ENCODE data around the gene PPP2R1A.
"Not testable (repeated sequence)": the region's sequence is repeated elsewhere in the genome, so short reads cannot be mapped to it uniquely, and the experiment has no call there.

PPP2R1A gene

GRCh38 chr19:52248241-52248640, 58.4 kb downstream of the PPP2R1A start:
- DNase-seq = peak; percentile 45

GRCh38 chr19:52258426-52258825, 68.6 kb downstream of the PPP2R1A start:
- DNase-seq = no peak

- not testable (repeated sequence) for DNase-seq
Observed at GRCh38 chr19:52265556-52265955, 75.7 kb downstream of the PPP2R1A start.

GRCh38 chr19:52269338-52270261, 79.7 kb downstream of the PPP2R1A start, which contains the start of gene ZNF766:
Gene ZNF766 (plus strand): TSS chr19:52269587. CDS start chr19:52269614, 27 bp downstream.
- DNase-seq = peak; percentile 97

GRCh38 chr19:52270266-52270885, 80.5 kb downstream of the PPP2R1A start:
- DNase-seq = peak; percentile 46

GRCh38 chr19:52273301-52273700, 83.4 kb downstream of the PPP2R1A start:
- no peak for DNase-seq

- DNase-seq = no peak
Observed at GRCh38 chr19:52274191-52274590, 84.3 kb downstream of the PPP2R1A start.

- no peak for DNase-seq
Observed at GRCh38 chr19:52275988-52276387, 86.1 kb downstream of the PPP2R1A start.

GRCh38 chr19:52277471-52277870, 87.6 kb downstream of the PPP2R1A start:
- no peak for DNase-seq

All from NCI-H526 treated with DMSO at 0.1 percent for 48 hours (cell line).